Measurements from ENCODE around the gene SGCA. TPM values are rescaled to one million over a fixed set of nuclear protein-coding genes. Genes with fewer than 3 reads are reported as not detected.

Gene SGCA
- total and polyA plus RNA-seq, 2 of the 13 experiments (the other 11 are each of a cell fraction or from before 2014, with no cell fraction given): not detected

GRCh38 chr17:50147841-50148225 lies 18.0 kb upstream of the SGCA start (continued):
- TF ChIP-seq ZXDC (CRISPR knock-in tag; IDR thresholded peaks at IDR 0.05) (no peak), EP300 (IDR thresholded peaks at IDR 0.05; ENCODE audit: low read depth in 2 of 2, low read length in 2 of 2) (peak in 1 of 2 experiments; percentile 19; a peak in 1 of 4 replicates), EP300 (CRISPR knock-in tag; IDR thresholded peaks at IDR 0.05; ENCODE audit: borderline replicate concordance) (no peak), ZNF549 (CRISPR knock-in tag; IDR thresholded peaks at IDR 0.05) (no peak), DDIT3 (CRISPR knock-in tag; IDR thresholded peaks at IDR 0.05) (no peak), KDM3A (CRISPR knock-in tag; IDR thresholded peaks at IDR 0.05; ENCODE audit: low read depth) (0 out of 2 replicates have a peak, but pooled peaks have one; percentile 52), ZNF281 (CRISPR knock-in tag; IDR thresholded peaks at IDR 0.05; ENCODE audit: borderline replicate concordance) (peak; percentile 22; the same call in 1 of the 2 replicates), PHF21A (CRISPR knock-in tag; IDR thresholded peaks at IDR 0.05) (peak; percentile 78), SIN3A (IDR thresholded peaks at IDR 0.05; ENCODE audit: borderline replicate concordance, low read depth, low read length) (peak; percentile 43; the same call in 1 of the 2 replicates), XBP1 (CRISPR knock-in tag; IDR thresholded peaks at IDR 0.05) (no peak), GATAD2A (CRISPR knock-in tag; IDR thresholded peaks at IDR 0.05) (0 out of 2 replicates have a peak, but pooled peaks have one; percentile 41), ZFP36 (IDR thresholded peaks at IDR 0.05; ENCODE audit: borderline replicate concordance, low read depth, low read length, partially characterized antibody) (no peak), ZNF766 (CRISPR knock-in tag; IDR thresholded peaks at IDR 0.05; ENCODE audit: borderline replicate concordance) (no peak), ZNF224 (CRISPR knock-in tag; IDR thresholded peaks at IDR 0.05) (no peak), ZFP82 (CRISPR knock-in tag; IDR thresholded peaks at IDR 0.05; ENCODE audit: borderline replicate concordance) (no peak), KAT8 (CRISPR knock-in tag; IDR thresholded peaks at IDR 0.05) (peak; percentile 38; the same call in 1 of the 2 replicates), SAFB2 (CRISPR knock-in tag; IDR thresholded peaks at IDR 0.05; ENCODE audit: borderline replicate concordance, low read depth) (no peak), NONO (IDR thresholded peaks at IDR 0.05) (no peak), NONO (CRISPR knock-in tag; conservative IDR thresholded peaks at IDR 0.05) (peak; percentile 56; the same call in 1 of the 2 replicates), PAXIP1 (CRISPR knock-in tag; conservative IDR thresholded peaks at IDR 0.05) (peak; percentile 73)
